ENCODE data around the gene FRMD4A.
"Not testable (repeated sequence)": the region's sequence is repeated elsewhere in the genome, so short reads cannot be mapped to it uniquely, and the experiment has no call there.

FRMD4A gene

GRCh38 chr10:13803566-13804554 lies 526.9 kb downstream of the FRMD4A start:
- DNase-seq = no peak

- no peak for DNase-seq
Observed at GRCh38 chr10:13801907-13802288, 528.8 kb downstream of the FRMD4A start.

GRCh38 chr10:13801156-13801906 lies 529.4 kb downstream of the FRMD4A start:
- DNase-seq = no peak

- DNase-seq = no peak
Observed at GRCh38 chr10:13797164-13797563, 533.6 kb downstream of the FRMD4A start.

GRCh38 chr10:13795653-13796555 lies 534.8 kb downstream of the FRMD4A start:
- DNase-seq = no peak

- no peak for DNase-seq
Observed at GRCh38 chr10:13794992-13795612, 535.6 kb downstream of the FRMD4A start.

GRCh38 chr10:13792006-13792405 lies 538.7 kb downstream of the FRMD4A start:
- no peak for DNase-seq

GRCh38 chr10:13791483-13791882 lies 539.2 kb downstream of the FRMD4A start:
- no peak for DNase-seq

GRCh38 chr10:13790196-13790595 lies 540.5 kb downstream of the FRMD4A start:
- DNase-seq = no peak

- DNase-seq = no peak
Observed at GRCh38 chr10:13789448-13789829, 541.3 kb downstream of the FRMD4A start.

- no peak for DNase-seq
Observed at GRCh38 chr10:13788711-13789447, 541.8 kb downstream of the FRMD4A start.

GRCh38 chr10:13788320-13788600 lies 542.5 kb downstream of the FRMD4A start:
- no peak for DNase-seq

GRCh38 chr10:13787015-13787421 lies 543.7 kb downstream of the FRMD4A start:
- DNase-seq = no peak

- DNase-seq = no peak
Observed at GRCh38 chr10:13784067-13784466, 546.7 kb downstream of the FRMD4A start.

GRCh38 chr10:13779748-13780147 lies 551.0 kb downstream of the FRMD4A start:
- no peak for DNase-seq

GRCh38 chr10:13778693-13778960 lies 552.1 kb downstream of the FRMD4A start:
- DNase-seq = not testable (repeated sequence)

GRCh38 chr10:13776861-13777311 lies 553.8 kb downstream of the FRMD4A start:
- no peak for DNase-seq

- DNase-seq = no peak
Observed at GRCh38 chr10:13775786-13776775, 554.6 kb downstream of the FRMD4A start.

- no peak for DNase-seq
Observed at GRCh38 chr10:13774303-13774893, 556.3 kb downstream of the FRMD4A start.

- no peak for DNase-seq
Observed at GRCh38 chr10:13773496-13774170, 557.1 kb downstream of the FRMD4A start.
